ENCODE measurements around the gene AGPAT4.
"Not testable (repeated sequence)": the region's sequence is repeated elsewhere in the genome, so short reads cannot be mapped to it uniquely, and the experiment has no call there.

The AGPAT4 gene

GRCh38 chr6:161198783-161199460 is 74.9 kb downstream of the AGPAT4 start:
- DNase-seq = no peak

- DNase-seq = no peak
These were observed 75.7 kb downstream of the AGPAT4 start for GRCh38 chr6:161198176-161198575.

- DNase-seq = no peak
These were observed 78.5 kb downstream of the AGPAT4 start for GRCh38 chr6:161195386-161195785.

- no peak for DNase-seq
These were observed 79.5 kb downstream of the AGPAT4 start for GRCh38 chr6:161194374-161194773.

GRCh38 chr6:161192636-161193411 is 81.0 kb downstream of the AGPAT4 start:
- no peak for DNase-seq

GRCh38 chr6:161191671-161192070 is 82.2 kb downstream of the AGPAT4 start:
- no peak for DNase-seq

GRCh38 chr6:161191007-161191406 is 82.9 kb downstream of the AGPAT4 start:
- DNase-seq = no peak

- no peak for DNase-seq
These were observed 84.0 kb downstream of the AGPAT4 start for GRCh38 chr6:161189891-161190290.

GRCh38 chr6:161188547-161189465 is 85.1 kb downstream of the AGPAT4 start:
- DNase-seq = no peak

- no peak for DNase-seq
These were observed 87.6 kb downstream of the AGPAT4 start for GRCh38 chr6:161186173-161186769.

GRCh38 chr6:161181121-161181520 is 92.7 kb downstream of the AGPAT4 start:
- DNase-seq = no peak

- DNase-seq = not testable (repeated sequence)
These were observed 95.7 kb downstream of the AGPAT4 start for GRCh38 chr6:161178155-161178554.

- not testable (repeated sequence) for DNase-seq
These were observed 97.4 kb downstream of the AGPAT4 start for GRCh38 chr6:161176428-161176827.

GRCh38 chr6:161172769-161173168 is 101.1 kb downstream of the AGPAT4 start:
- DNase-seq = not testable (repeated sequence)

- no peak for DNase-seq
These were observed 102.7 kb downstream of the AGPAT4 start for GRCh38 chr6:161171207-161171606.

GRCh38 chr6:161169696-161170095 is 104.2 kb downstream of the AGPAT4 start:
- DNase-seq = no peak

GRCh38 chr6:161169035-161169434 is 104.8 kb downstream of the AGPAT4 start:
- DNase-seq = no peak

- no peak for DNase-seq
These were observed 105.5 kb downstream of the AGPAT4 start for GRCh38 chr6:161168281-161168891.

- DNase-seq = no peak
These were observed 107.2 kb downstream of the AGPAT4 start for GRCh38 chr6:161166677-161167076.

- no peak for DNase-seq
These were observed 107.7 kb downstream of the AGPAT4 start for GRCh38 chr6:161166176-161166575.

- DNase-seq = no peak
These were observed 109.7 kb downstream of the AGPAT4 start for GRCh38 chr6:161164182-161164625.

GRCh38 chr6:161163466-161164181 is 110.2 kb downstream of the AGPAT4 start:
- no peak for DNase-seq
